ENCODE measurements around the gene KIF6. TPM values are rescaled to one million over a fixed set of nuclear protein-coding genes. Genes with fewer than 3 reads are reported as not detected.

KIF6 gene
- total RNA-seq, 1 donor from 2014 or later = 1.3 TPM

DNA sequence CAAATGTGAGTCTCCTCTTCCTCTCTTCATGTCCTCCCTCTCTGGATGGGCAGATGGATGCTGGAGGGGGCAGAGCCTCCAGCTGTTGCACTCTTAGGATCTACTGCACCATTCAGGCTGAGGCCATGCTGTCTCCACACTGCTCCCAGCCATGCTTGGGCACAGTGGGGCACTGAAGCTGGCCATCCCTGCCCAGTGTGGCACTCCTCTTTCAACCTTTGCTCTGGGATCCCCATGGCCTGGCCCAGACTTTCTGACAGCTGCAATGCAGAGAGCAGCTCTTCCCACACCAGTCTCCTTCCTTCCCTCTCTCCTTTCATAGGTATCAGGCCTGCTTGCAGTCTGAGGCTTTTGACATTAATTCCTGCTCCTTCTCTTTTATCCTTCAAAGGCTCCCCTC is 420.3 kb downstream of the KIF6 start:
- Mint-ChIP-seq H3K4me1 (ENCODE audit: unreplicated experiment) (peaks cover 6% of the 10 kb centered on the region), H3K36me3 (ENCODE audit: unreplicated experiment) (no peaks in the 10 kb centered on the region), H3K27me3 (ENCODE audit: unreplicated experiment) (peaks cover 17% of the 10 kb centered on the region), H3K9me3 (ENCODE audit: unreplicated experiment) (no peaks in the 10 kb centered on the region), H3K4me3 (ENCODE audit: unreplicated experiment) (no peak overlapping the region), H3K27ac (ENCODE audit: unreplicated experiment) (no peak overlapping the region)
- no peak for DNase-seq (ENCODE audit: extremely low spot score, unreplicated experiment)
- no peak for TF ChIP-seq CTCF (IDR thresholded peaks at IDR 0.05)

GRCh38 chr6:39303425-39304153 is 421.6 kb downstream of the KIF6 start:
- peaks cover 14% of the 10 kb centered on the region for H3K27me3 Mint-ChIP-seq (ENCODE audit: unreplicated experiment)
- TF ChIP-seq CTCF (IDR thresholded peaks at IDR 0.05) = no peak

GRCh38 chr6:39302669-39303424 is 422.4 kb downstream of the KIF6 start:
- H3K9me3 Mint-ChIP-seq (ENCODE audit: unreplicated experiment) = no peaks in the 10 kb centered on the region
- peak; percentile 88 for DNase-seq (ENCODE audit: extremely low spot score, unreplicated experiment)
- H3K4me3 Mint-ChIP-seq (ENCODE audit: unreplicated experiment) = no peak overlapping the region
- peaks cover 12% of the 10 kb centered on the region for H3K27me3 Mint-ChIP-seq (ENCODE audit: unreplicated experiment)
- H3K36me3 Mint-ChIP-seq (ENCODE audit: unreplicated experiment) = no peaks in the 10 kb centered on the region
- no peak overlapping the region for H3K27ac Mint-ChIP-seq (ENCODE audit: unreplicated experiment)
- H3K4me1 Mint-ChIP-seq (ENCODE audit: unreplicated experiment) = peaks cover 6% of the 10 kb centered on the region
- TF ChIP-seq CTCF (IDR thresholded peaks at IDR 0.05) = peak; percentile 87

More at GRCh38 chr6:39303425-39304153, 421.6 kb downstream of the KIF6 start:
- Mint-ChIP-seq H3K36me3 (ENCODE audit: unreplicated experiment) (no peaks in the 10 kb centered on the region), H3K4me3 (ENCODE audit: unreplicated experiment) (no peak overlapping the region), H3K27ac (ENCODE audit: unreplicated experiment) (no peak overlapping the region), H3K4me1 (ENCODE audit: unreplicated experiment) (peaks cover 6% of the 10 kb centered on the region), H3K9me3 (ENCODE audit: unreplicated experiment) (no peaks in the 10 kb centered on the region)
- DNase-seq (ENCODE audit: extremely low spot score, unreplicated experiment) = no peak

DNA sequence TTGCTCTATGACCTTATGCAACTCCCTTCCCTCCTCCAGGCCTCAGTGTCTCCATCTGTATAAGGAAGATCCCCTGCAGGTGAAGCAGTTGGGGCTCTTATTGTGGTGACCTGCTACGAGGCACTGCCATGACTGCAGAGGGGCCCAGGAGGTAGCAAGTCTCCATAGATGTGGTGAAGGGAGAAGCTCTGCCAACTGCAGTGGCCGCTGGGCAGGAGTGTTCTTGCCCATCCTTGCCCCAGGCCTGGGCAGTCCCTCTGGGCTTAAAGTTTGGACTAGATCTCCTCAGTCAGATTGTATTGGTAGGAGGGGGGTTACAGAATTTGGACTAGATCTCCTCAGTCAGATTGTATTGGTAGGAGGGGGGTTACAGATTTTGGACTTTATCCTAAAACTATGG is 423.2 kb downstream of the KIF6 start:
- Mint-ChIP-seq H3K27me3 (ENCODE audit: unreplicated experiment) (peaks cover 12% of the 10 kb centered on the region), H3K4me1 (ENCODE audit: unreplicated experiment) (peaks cover 6% of the 10 kb centered on the region), H3K27ac (ENCODE audit: unreplicated experiment) (no peak overlapping the region), H3K9me3 (ENCODE audit: unreplicated experiment) (no peaks in the 10 kb centered on the region), H3K36me3 (ENCODE audit: unreplicated experiment) (no peaks in the 10 kb centered on the region), H3K4me3 (ENCODE audit: unreplicated experiment) (no peak overlapping the region)
- DNase-seq (ENCODE audit: extremely low spot score, unreplicated experiment) = no peak
- no peak for TF ChIP-seq CTCF (IDR thresholded peaks at IDR 0.05)

DNA sequence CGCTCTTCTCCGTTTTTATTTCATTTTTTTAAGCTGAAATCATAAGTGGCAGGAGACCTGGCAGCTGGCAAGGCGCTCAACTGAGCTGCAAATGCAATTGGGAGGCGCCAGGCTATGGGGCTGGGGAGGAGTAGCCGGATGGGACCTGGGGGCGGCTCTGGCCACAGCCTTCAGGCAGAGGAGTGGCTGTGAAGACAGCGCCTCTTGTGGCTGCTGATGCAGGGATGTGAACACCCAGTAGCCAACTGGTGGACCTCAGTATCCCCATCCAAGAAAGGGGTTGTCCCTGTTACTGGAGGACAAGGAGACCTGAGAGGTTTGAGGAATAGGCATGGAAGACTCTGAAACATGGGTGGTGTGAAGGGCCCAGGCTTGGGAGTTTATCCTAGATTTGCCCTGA is 423.6 kb downstream of the KIF6 start:
- no peak for TF ChIP-seq CTCF (IDR thresholded peaks at IDR 0.05)
- Mint-ChIP-seq H3K4me3 (ENCODE audit: unreplicated experiment) (no peak overlapping the region), H3K27ac (ENCODE audit: unreplicated experiment) (no peak overlapping the region), H3K36me3 (ENCODE audit: unreplicated experiment) (no peaks in the 10 kb centered on the region), H3K4me1 (ENCODE audit: unreplicated experiment) (peaks cover 8% of the 10 kb centered on the region), H3K27me3 (ENCODE audit: unreplicated experiment) (peaks cover 10% of the 10 kb centered on the region), H3K9me3 (ENCODE audit: unreplicated experiment) (no peaks in the 10 kb centered on the region)
- no peak for DNase-seq (ENCODE audit: extremely low spot score, unreplicated experiment)

Measured in osteocyte (in vitro differentiated cells).